ENCODE data around the gene CX3CL1. TPM values are rescaled to one million over a fixed set of nuclear protein-coding genes. Genes with fewer than 3 reads are reported as not detected.

CX3CL1 gene
- total RNA-seq, 1 experiment from 2014 or later, result 0.15 TPM

GRCh38 chr16:57409065-57409464, 36.8 kb downstream of the CX3CL1 start:
- Histone ChIP-seq H4K20me1 (ENCODE audit: insufficient read depth) (no peaks in the 10 kb centered on the region), H3K27ac (ENCODE audit: low read depth, low read length) (no peak overlapping the region), H3K9ac (ENCODE audit: low read length) (no peak overlapping the region), H3K36me3 (ENCODE audit: control insufficient read depth in 1 of 2, insufficient read depth in 2 of 2, low read length in 2 of 2) (no peaks in the 10 kb centered on the region), H3K9me2 (ENCODE audit: insufficient read depth) (no peaks in the 10 kb centered on the region), H3K4me1 (ENCODE audit: control insufficient read depth in 1 of 2, insufficient read depth in 2 of 2, low read length in 2 of 2) (no peaks in the 10 kb centered on the region), H3K4me3 (replicated peaks in 1 of 2; ENCODE audit: low read depth in 1 of 2, low read length in 2 of 2) (no peak overlapping the region), H3K4me2 (ENCODE audit: low read length) (no peak overlapping the region), H3K27me3 (ENCODE audit: insufficient read depth, low read length) (peaks cover 11% of the 10 kb centered on the region; the same call in 1 of the 2 replicates), H3K79me2 (ENCODE audit: insufficient read depth, low read length) (no peaks in the 10 kb centered on the region), H3K9me3 (ENCODE audit: control insufficient read depth in 1 of 2, insufficient read depth in 1 of 2, low read depth in 1 of 2, low read length in 2 of 2) (no peaks in the 10 kb centered on the region), H2AFZ (ENCODE audit: low read depth, low read length, poor library complexity, severe bottlenecking) (no peak overlapping the region)
- no peak for TF ChIP-seq CTCF (IDR thresholded peaks at IDR 0.05 in 2 of 3, conservative IDR thresholded peaks at IDR 0.05 in 1 of 3; ENCODE audit: borderline replicate concordance in 1 of 3, insufficient read depth in 1 of 3, low read depth in 2 of 3, low read length in 2 of 3)
- no peak for TF ChIP-seq MAX (IDR thresholded peaks at IDR 0.05)
- no peak for TF ChIP-seq YY1 (IDR thresholded peaks at IDR 0.05; ENCODE audit: extremely low read depth, insufficient replicate concordance, low read depth, low read length)
- no peak for TF ChIP-seq EZH2 (IDR thresholded peaks at IDR 0.05)
- TF ChIP-seq ZFX (IDR thresholded peaks at IDR 0.05), result no peak
- TF ChIP-seq ZBTB33 (IDR thresholded peaks at IDR 0.05; ENCODE audit: extremely low read depth, insufficient replicate concordance, low read length), result no peak
- no peak for TF ChIP-seq ELF1 (IDR thresholded peaks at IDR 0.05; ENCODE audit: borderline replicate concordance, low read depth)
- no peak for TF ChIP-seq FOSL1 (IDR thresholded peaks at IDR 0.05; ENCODE audit: low read depth)
- TF ChIP-seq POLR2A (IDR thresholded peaks at IDR 0.05; ENCODE audit: borderline replicate concordance, extremely low read depth, insufficient read depth, insufficient read length), result no peak
- no peak for TF ChIP-seq EZH2phosphoT487 (IDR thresholded peaks at IDR 0.05; ENCODE audit: borderline replicate concordance)
- TF ChIP-seq POLR2AphosphoS5 (IDR thresholded peaks at IDR 0.05; ENCODE audit: low read depth, low read length), result no peak
- TF ChIP-seq SRF (IDR thresholded peaks at IDR 0.05; ENCODE audit: low read depth), result no peak
- TF ChIP-seq REST (IDR thresholded peaks at IDR 0.05; ENCODE audit: low read depth), result no peak
- TF ChIP-seq TCF7L2 (IDR thresholded peaks at IDR 0.05; ENCODE audit: borderline replicate concordance, extremely low read depth, insufficient read depth, insufficient read length), result no peak
- TF ChIP-seq CBX3 (IDR thresholded peaks at IDR 0.05; ENCODE audit: low read depth), result no peak
- no peak for TF ChIP-seq JUND (IDR thresholded peaks at IDR 0.05)
- intact Hi-C loops (cut with micrococcal nuclease), result no loop called here
- ChIA-PET CTCF (interaction anchor here (1.3 kb wide), 1 partner anchor 10 kb away, joined by 5 read pairs; no protein-coding TSS in a partner anchor), POLR2A (no interaction called here), RAD21 (ENCODE audit: low non-redundant PET in 1 of 2, low total read pairs in 2 of 2, uncharacterized antibody in 2 of 2, unreplicated experiment in 2 of 2) (no interaction called here)
- no peak for DNase-seq (ENCODE audit: low read depth, low spot score)
- no TSS peak for BruUV-seq (replicated peaks)
- ATAC-seq, result no peak

Measured in HCT116 (cell line).